ENCODE results near the gene STAC2. TPM values are rescaled to one million over a fixed set of nuclear protein-coding genes. Genes with fewer than 3 reads are reported as not detected.

Gene STAC2
- total and polyA plus RNA-seq, 2 experiments from 2014 or later: not detected

DNA sequence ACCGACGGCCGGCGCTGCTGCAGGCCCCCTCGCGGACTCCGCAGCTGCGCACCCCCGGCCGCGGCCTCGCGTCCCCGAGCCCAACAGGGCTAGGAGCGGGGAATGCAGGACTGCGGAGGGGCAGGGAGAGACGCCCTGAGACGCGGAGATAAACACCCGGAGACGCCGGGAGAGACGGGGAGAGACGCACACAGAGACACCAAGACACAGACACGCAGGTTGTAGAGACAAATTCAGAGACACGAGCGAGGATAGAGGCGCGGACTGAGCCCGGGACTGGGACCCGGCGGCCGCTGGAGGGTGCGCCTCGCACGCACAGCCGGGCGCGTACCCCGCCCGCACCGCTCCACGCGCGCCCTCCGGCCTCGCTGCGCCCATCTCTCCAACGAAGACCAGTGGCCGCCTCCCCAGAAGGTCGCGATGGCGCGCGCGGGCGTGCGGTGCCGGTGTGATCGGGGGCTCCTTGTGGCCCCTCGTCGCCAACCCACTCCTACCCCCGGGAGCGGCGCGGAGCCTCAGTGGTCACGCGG lies 902 bp downstream of the STAC2 start:
- no peak overlapping the region for H3K27ac ChIP-seq
- H3K9ac ChIP-seq: no peak overlapping the region
- peak overlapping the region; percentile 27; the same call in 1 of the 2 replicates for H2AFZ ChIP-seq
- WGBS, 2 experiments (ENCODE audit: low coverage in 1 of 2, low lambda C conversion rate in 2 of 2, missing lambda C conversion rate in 2 of 2): 9 to 11% methylated on average over 53 to 62 of the region's 68 CpGs
- no peaks in the 10 kb centered on the region for H4K20me1 ChIP-seq (ENCODE audit: insufficient read depth)
- peak overlapping the region; percentile 58; the same call in 1 of the 2 replicates for H3K4me3 ChIP-seq
- H3K79me2 ChIP-seq (ENCODE audit: insufficient read depth): no peaks in the 10 kb centered on the region
- no peak for TF ChIP-seq EZH2 (IDR thresholded peaks at IDR 0.05; ENCODE audit: insufficient read depth, poor library complexity, severe bottlenecking)
- no peak for TF ChIP-seq EZH2phosphoT487 (IDR thresholded peaks at IDR 0.05; ENCODE audit: insufficient read depth, low read depth)
- no peaks in the 10 kb centered on the region for H3K9me2 ChIP-seq (ENCODE audit: insufficient read depth)
- H3K27me3 ChIP-seq (replicated peaks; ENCODE audit: insufficient read depth): peaks cover 11% of the 10 kb centered on the region
- H3K4me1 ChIP-seq (ENCODE audit: insufficient read depth): peaks cover 9% of the 10 kb centered on the region
- 0 out of 2 replicates have a peak, but pooled peaks cover 5% of the 10 kb centered on the region for H3F3A ChIP-seq (ENCODE audit: insufficient read depth)
- in situ Hi-C loops (cut with MboI): no loop called here
- no peak for DNase-seq
- no peaks in the 10 kb centered on the region for H3K9me3 ChIP-seq (ENCODE audit: low read depth)
- no peaks in the 10 kb centered on the region for H3K36me3 ChIP-seq (ENCODE audit: low read depth)
- no peak overlapping the region for H3K4me2 ChIP-seq (ENCODE audit: unreplicated experiment)

GRCh38 chr17:39223907-39224777 lies 1.6 kb downstream of the STAC2 start:
- Histone ChIP-seq H3K27ac (no peak overlapping the region), H3K4me1 (ENCODE audit: insufficient read depth) (peaks cover 3% of the 10 kb centered on the region), H3K9ac (no peak overlapping the region), H4K20me1 (ENCODE audit: insufficient read depth) (no peaks in the 10 kb centered on the region), H3K36me3 (ENCODE audit: low read depth) (no peaks in the 10 kb centered on the region), H3K27me3 (replicated peaks; ENCODE audit: insufficient read depth) (peaks cover 11% of the 10 kb centered on the region), H3K79me2 (ENCODE audit: insufficient read depth) (no peaks in the 10 kb centered on the region), H3F3A (ENCODE audit: insufficient read depth) (no peaks in the 10 kb centered on the region), H3K4me2 (ENCODE audit: unreplicated experiment) (no peak overlapping the region), H3K4me3 (no peak overlapping the region), H2AFZ (no peak overlapping the region), H3K9me3 (ENCODE audit: low read depth) (no peaks in the 10 kb centered on the region), H3K9me2 (ENCODE audit: insufficient read depth) (no peaks in the 10 kb centered on the region)
- 65 to 69% methylated on average over 32 to 33 of the region's 33 CpGs for WGBS, 2 experiments (ENCODE audit: low coverage in 1 of 2, low lambda C conversion rate in 2 of 2, missing lambda C conversion rate in 2 of 2)
- DNase-seq: no peak
- TF ChIP-seq EZH2phosphoT487 (IDR thresholded peaks at IDR 0.05; ENCODE audit: insufficient read depth, low read depth) (no peak), EZH2 (IDR thresholded peaks at IDR 0.05; ENCODE audit: insufficient read depth, poor library complexity, severe bottlenecking) (no peak)
- in situ Hi-C loops (cut with MboI): no loop called here

DNA sequence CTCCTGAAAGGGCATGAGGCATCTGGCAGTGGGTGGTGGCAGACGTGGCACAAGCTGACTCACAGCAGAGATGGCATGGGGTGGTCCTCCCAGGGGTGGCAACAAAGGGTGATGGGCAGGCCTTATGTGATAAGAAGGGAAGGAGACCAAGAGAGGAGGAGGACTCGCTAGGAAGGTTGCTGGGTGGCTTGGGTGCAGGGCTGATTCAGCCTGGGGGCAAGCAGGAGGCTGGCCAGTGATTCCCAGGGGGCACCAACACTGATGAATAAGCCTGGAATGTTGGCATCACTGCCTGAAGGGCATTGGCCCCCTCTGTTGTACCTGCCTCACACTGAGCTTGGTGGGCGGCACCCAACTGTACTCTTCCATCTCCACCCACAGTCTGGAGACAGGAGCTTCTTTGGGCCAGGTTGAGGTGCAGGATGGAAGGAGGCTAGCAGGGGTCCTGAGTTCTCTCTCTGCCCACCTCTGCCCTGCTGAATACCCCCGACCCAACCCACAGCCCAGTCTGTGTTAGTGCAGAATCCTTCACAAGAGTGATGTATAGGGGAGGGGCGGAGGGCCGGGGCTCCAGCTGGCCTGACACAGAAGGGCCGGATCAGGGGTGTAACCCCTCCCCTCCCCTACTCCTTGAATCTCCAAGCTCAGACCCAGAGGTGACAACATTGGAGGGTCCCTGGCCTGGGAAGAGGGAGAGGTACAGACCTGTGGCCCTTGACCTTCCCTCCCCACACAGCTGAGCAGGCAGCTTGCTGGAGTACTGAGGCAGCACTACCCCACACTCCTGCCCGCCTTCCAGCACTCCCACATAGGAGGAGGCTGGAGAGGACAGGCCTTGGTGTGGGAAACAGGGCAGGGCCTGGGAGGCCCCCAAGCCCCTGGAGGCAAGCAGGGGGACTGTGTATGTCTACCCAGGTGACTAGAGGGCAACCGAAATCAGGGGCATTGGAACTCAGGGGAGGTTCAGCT lies 2.6 kb downstream of the STAC2 start:
- no peaks in the 10 kb centered on the region for H3K9me2 ChIP-seq (ENCODE audit: insufficient read depth)
- no peaks in the 10 kb centered on the region for H3K4me1 ChIP-seq (ENCODE audit: insufficient read depth)
- H3K9me3 ChIP-seq (ENCODE audit: low read depth): no peaks in the 10 kb centered on the region
- H3K4me3 ChIP-seq: no peak overlapping the region
- in situ Hi-C loops (cut with MboI): no loop called here
- H3K27ac ChIP-seq: no peak overlapping the region
- 83 to 84% methylated on average over 9 of the region's 9 CpGs for WGBS, 2 experiments (ENCODE audit: low coverage in 1 of 2, low lambda C conversion rate in 2 of 2, missing lambda C conversion rate in 2 of 2)
- no peaks in the 10 kb centered on the region for H4K20me1 ChIP-seq (ENCODE audit: insufficient read depth)
- peaks cover 11% of the 10 kb centered on the region for H3K27me3 ChIP-seq (replicated peaks; ENCODE audit: insufficient read depth)
- no peak overlapping the region for H3K9ac ChIP-seq
- H2AFZ ChIP-seq: no peak overlapping the region
- no peaks in the 10 kb centered on the region for H3K79me2 ChIP-seq (ENCODE audit: insufficient read depth)
- no peaks in the 10 kb centered on the region for H3K36me3 ChIP-seq (ENCODE audit: low read depth)
- TF ChIP-seq EZH2 (IDR thresholded peaks at IDR 0.05; ENCODE audit: insufficient read depth, poor library complexity, severe bottlenecking): no peak
- TF ChIP-seq EZH2phosphoT487 (IDR thresholded peaks at IDR 0.05; ENCODE audit: insufficient read depth, low read depth): no peak
- no peak for DNase-seq
- H3K4me2 ChIP-seq (ENCODE audit: unreplicated experiment): no peak overlapping the region
- no peaks in the 10 kb centered on the region for H3F3A ChIP-seq (ENCODE audit: insufficient read depth)

- Histone ChIP-seq H3K9ac (no peak overlapping the region), H2AFZ (no peak overlapping the region), H3K27me3 (replicated peaks; ENCODE audit: insufficient read depth) (peaks cover 11% of the 10 kb centered on the region), H3K4me2 (ENCODE audit: unreplicated experiment) (no peak overlapping the region), H3K79me2 (ENCODE audit: insufficient read depth) (no peaks in the 10 kb centered on the region), H3K27ac (no peak overlapping the region), H3K9me2 (ENCODE audit: insufficient read depth) (no peaks in the 10 kb centered on the region), H3K36me3 (ENCODE audit: low read depth) (no peaks in the 10 kb centered on the region), H3K9me3 (ENCODE audit: low read depth) (no peaks in the 10 kb centered on the region), H3K4me3 (no peak overlapping the region), H4K20me1 (ENCODE audit: insufficient read depth) (no peaks in the 10 kb centered on the region), H3K4me1 (ENCODE audit: insufficient read depth) (no peaks in the 10 kb centered on the region), H3F3A (ENCODE audit: insufficient read depth) (no peaks in the 10 kb centered on the region)
- in situ Hi-C loops (cut with MboI): no loop called here
- DNase-seq: no peak
- no peak for TF ChIP-seq EZH2phosphoT487 (IDR thresholded peaks at IDR 0.05; ENCODE audit: insufficient read depth, low read depth)
- TF ChIP-seq EZH2 (IDR thresholded peaks at IDR 0.05; ENCODE audit: insufficient read depth, poor library complexity, severe bottlenecking): no peak
- 84 to 88% methylated on average over 7 of the region's 7 CpGs for WGBS, 2 experiments (ENCODE audit: low coverage in 1 of 2, low lambda C conversion rate in 2 of 2, missing lambda C conversion rate in 2 of 2)
These were observed 3.6 kb downstream of the STAC2 start for GRCh38 chr17:39222151-39222550.

All from GM23248 (cell line).